Esophagus muscularis mucosa (tissue), 4 donors: ENCODE results near the gene UACA.

Source experiments
- EP300 ChIP-seq: sonication (generic); formaldehyde crosslinking; IDR thresholded peaks from one replicate; pipeline ENCODE4 v1.6.1; 2017; ENCODE audit warnings: antibody characterized with exemption
- POLR2A ChIP-seq: fragments of 450-650 bp; IDR thresholded peaks from one replicate; pipeline ENCODE4 v1.6.1; 2017; ENCODE audit warnings: antibody characterized with exemption, moderate library complexity, mild to moderate bottlenecking, low read depth
- TF ChIP-seq, protein P1 (sequence below), 3 experiments: fragments of 200-600 bp in 2 of 3; fragments of 450-650 bp in 1 of 3; sonication (generic) in 2 of 3; IDR thresholded peaks; one replicate each; pipeline ENCODE4 v1.5.1; 2017 to 2019; ENCODE audit warnings: antibody characterized with exemption in 3 of 3, mild to moderate bottlenecking in 2 of 3, moderate library complexity in 1 of 3

DNA sequence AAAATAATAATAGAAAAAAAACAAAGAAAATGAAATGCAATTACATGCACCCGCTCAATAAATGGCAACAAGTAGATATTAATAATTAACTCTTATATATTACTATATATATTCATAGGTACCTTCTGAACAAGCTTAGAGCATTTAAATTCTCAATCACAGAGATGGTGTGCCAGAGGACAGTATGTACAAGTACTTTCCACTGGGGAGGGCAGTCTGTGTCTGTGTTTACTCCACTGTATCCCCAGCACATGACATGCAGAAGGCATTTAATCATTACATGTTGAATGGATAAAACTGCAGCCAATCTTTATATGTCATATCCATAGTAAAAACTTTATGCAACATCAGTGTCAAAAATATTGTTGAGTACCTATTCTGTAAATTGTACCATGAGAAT is 97.8 kb downstream of the UACA start:
- TF ChIP-seq EP300 (no peak), POLR2A (no peak)
- TF ChIP-seq, protein P1, sequence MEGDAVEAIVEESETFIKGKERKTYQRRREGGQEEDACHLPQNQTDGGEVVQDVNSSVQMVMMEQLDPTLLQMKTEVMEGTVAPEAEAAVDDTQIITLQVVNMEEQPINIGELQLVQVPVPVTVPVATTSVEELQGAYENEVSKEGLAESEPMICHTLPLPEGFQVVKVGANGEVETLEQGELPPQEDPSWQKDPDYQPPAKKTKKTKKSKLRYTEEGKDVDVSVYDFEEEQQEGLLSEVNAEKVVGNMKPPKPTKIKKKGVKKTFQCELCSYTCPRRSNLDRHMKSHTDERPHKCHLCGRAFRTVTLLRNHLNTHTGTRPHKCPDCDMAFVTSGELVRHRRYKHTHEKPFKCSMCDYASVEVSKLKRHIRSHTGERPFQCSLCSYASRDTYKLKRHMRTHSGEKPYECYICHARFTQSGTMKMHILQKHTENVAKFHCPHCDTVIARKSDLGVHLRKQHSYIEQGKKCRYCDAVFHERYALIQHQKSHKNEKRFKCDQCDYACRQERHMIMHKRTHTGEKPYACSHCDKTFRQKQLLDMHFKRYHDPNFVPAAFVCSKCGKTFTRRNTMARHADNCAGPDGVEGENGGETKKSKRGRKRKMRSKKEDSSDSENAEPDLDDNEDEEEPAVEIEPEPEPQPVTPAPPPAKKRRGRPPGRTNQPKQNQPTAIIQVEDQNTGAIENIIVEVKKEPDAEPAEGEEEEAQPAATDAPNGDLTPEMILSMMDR (IDR thresholded peaks at IDR 0.05), result no peak
